ENCODE data around the gene PLEKHH2.
"Not testable (repeated sequence)": the region's sequence is repeated elsewhere in the genome, so short reads cannot be mapped to it uniquely, and the experiment has no call there.

Gene PLEKHH2

DNA sequence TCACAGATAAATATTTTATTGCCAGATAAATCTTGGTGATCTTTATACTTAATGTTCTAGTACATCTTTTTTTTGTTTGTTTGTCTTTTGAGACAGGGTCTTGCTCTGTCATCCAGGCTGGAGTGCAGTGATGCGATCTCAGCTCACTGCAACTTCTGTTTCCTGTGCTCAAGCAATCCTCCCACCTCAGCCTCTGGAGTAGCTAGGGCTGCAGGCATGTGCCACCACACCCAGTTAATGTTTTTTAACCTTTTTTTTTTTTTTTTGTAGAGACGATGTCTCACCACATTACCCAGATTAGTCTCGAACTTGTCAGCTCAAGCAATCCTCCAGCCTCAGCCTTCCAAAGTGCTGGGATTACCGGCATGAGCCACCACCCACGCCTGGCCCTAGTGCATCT lies 48.3 kb downstream of the PLEKHH2 start:
- Histone ChIP-seq H3K4me1 (ENCODE audit: control insufficient read depth in 2 of 2, insufficient read depth in 2 of 2, low read length in 2 of 2) (no peaks in the 10 kb centered on the region), H3K9me3 (ENCODE audit: control insufficient read depth in 2 of 2, low read length in 2 of 2) (no peaks in the 10 kb centered on the region), H3K9ac (ENCODE audit: low read depth in 1 of 2, low read length in 2 of 2) (no peak overlapping the region), H3K36me3 (ENCODE audit: control insufficient read depth in 2 of 2, insufficient read depth in 2 of 2, low read length in 2 of 2) (no peaks in the 10 kb centered on the region), H3K4me3 (ENCODE audit: low read length in 2 of 2) (no peak overlapping the region), H3K27me3 (ENCODE audit: control insufficient read depth in 2 of 2, insufficient read depth in 2 of 2, low read length in 2 of 2) (no peaks in the 10 kb centered on the region), H3K27ac (ENCODE audit: low read depth in 2 of 2, low read length in 2 of 2) (no peak overlapping the region)

DNA sequence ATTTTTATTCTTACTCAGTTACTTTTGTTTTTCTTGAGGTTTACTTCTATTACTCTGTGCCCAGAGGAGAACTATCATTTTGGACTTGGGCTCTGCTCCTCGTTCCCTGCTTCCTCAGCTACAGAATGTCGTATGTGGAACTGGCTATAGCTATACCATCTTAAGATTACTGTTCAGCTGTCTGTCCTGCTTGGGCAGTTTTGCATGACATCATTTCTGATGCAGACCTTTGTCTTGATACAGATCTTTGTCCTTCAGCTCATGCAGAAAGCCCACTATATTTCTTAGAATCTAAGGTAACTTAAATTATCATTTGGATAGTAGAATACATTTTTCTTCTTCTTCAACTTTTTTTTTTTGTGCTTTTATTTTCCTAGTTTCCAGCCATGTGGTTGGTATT lies 52.9 kb downstream of the PLEKHH2 start:
- H3K27ac ChIP-seq (ENCODE audit: low read depth in 2 of 2, low read length in 2 of 2): no peak overlapping the region
- no peaks in the 10 kb centered on the region for H3K36me3 ChIP-seq (ENCODE audit: control insufficient read depth in 2 of 2, insufficient read depth in 2 of 2, low read length in 2 of 2)
- no peak overlapping the region for H3K4me3 ChIP-seq (ENCODE audit: low read length in 2 of 2)
- no peaks in the 10 kb centered on the region for H3K9me3 ChIP-seq (ENCODE audit: control insufficient read depth in 2 of 2, low read length in 2 of 2)
- no peak overlapping the region for H3K9ac ChIP-seq (ENCODE audit: low read depth in 1 of 2, low read length in 2 of 2)
- H3K4me1 ChIP-seq (ENCODE audit: control insufficient read depth in 2 of 2, insufficient read depth in 2 of 2, low read length in 2 of 2): no peaks in the 10 kb centered on the region
- no peaks in the 10 kb centered on the region for H3K27me3 ChIP-seq (ENCODE audit: control insufficient read depth in 2 of 2, insufficient read depth in 2 of 2, low read length in 2 of 2)

DNA sequence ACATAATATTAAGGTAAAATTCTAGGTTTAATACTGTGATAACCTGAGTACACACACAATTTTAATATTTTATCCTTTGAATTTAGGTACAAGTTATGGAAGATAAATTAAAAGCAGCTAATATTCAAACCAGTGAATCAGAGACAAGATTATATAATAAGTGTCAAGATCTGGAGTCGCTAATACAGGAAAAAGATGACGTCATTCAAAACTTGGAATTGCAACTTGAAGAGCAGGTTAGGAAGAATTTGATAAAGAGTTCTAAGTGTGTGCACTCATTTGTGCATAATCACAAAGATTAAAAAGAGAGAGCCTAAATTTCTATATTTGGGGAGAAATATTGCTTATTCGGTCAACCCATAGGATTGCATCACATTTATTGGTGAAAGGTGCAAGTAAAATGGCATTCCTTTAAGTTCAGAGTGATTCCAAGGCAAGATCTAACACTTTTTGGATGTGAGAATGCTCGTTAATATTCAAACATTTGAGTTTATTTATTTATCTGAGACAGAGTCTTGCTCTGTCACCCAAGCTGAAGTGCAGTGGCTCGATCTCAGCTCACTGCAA lies 55.5 kb downstream of the PLEKHH2 start:
- Histone ChIP-seq H3K36me3 (ENCODE audit: control insufficient read depth in 2 of 2, insufficient read depth in 2 of 2, low read length in 2 of 2) (no peaks in the 10 kb centered on the region), H3K9ac (ENCODE audit: low read depth in 1 of 2, low read length in 2 of 2) (no peak overlapping the region), H3K4me1 (ENCODE audit: control insufficient read depth in 2 of 2, insufficient read depth in 2 of 2, low read length in 2 of 2) (no peaks in the 10 kb centered on the region), H3K27ac (ENCODE audit: low read depth in 2 of 2, low read length in 2 of 2) (no peak overlapping the region), H3K27me3 (ENCODE audit: control insufficient read depth in 2 of 2, insufficient read depth in 2 of 2, low read length in 2 of 2) (no peaks in the 10 kb centered on the region), H3K9me3 (ENCODE audit: control insufficient read depth in 2 of 2, low read length in 2 of 2) (no peaks in the 10 kb centered on the region), H3K4me3 (ENCODE audit: low read length in 2 of 2) (no peak overlapping the region)

DNA sequence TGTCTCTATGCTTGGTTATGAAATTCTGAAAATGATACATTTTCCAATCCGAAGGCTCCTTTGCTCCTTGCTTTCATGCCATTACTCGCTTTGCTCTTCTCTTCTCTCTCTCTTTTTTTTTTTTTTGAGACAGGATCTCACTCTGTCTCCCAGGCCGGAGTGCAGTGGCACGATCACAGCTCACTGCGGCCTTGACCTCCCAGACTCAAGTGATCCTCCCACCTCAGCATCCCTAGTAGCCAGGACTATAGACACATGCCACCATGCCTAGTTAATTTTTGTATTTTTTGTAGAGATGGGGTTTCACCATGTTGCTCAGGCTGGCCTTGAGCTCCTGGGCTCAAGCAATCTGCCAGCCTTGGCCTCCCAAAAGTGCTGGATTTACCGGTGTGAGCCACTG lies 61.1 kb downstream of the PLEKHH2 start:
- H3K9ac ChIP-seq (ENCODE audit: low read depth in 1 of 2, low read length in 2 of 2); H3K27ac ChIP-seq (ENCODE audit: low read depth in 2 of 2, low read length in 2 of 2); H3K9me3 ChIP-seq (ENCODE audit: control insufficient read depth in 2 of 2, low read length in 2 of 2); H3K36me3 ChIP-seq (ENCODE audit: control insufficient read depth in 2 of 2, insufficient read depth in 2 of 2, low read length in 2 of 2); H3K4me3 ChIP-seq (ENCODE audit: low read length in 2 of 2); H3K27me3 ChIP-seq (ENCODE audit: control insufficient read depth in 2 of 2, insufficient read depth in 2 of 2, low read length in 2 of 2); H3K4me1 ChIP-seq (ENCODE audit: control insufficient read depth in 2 of 2, insufficient read depth in 2 of 2, low read length in 2 of 2): not testable (repeated sequence)

DNA sequence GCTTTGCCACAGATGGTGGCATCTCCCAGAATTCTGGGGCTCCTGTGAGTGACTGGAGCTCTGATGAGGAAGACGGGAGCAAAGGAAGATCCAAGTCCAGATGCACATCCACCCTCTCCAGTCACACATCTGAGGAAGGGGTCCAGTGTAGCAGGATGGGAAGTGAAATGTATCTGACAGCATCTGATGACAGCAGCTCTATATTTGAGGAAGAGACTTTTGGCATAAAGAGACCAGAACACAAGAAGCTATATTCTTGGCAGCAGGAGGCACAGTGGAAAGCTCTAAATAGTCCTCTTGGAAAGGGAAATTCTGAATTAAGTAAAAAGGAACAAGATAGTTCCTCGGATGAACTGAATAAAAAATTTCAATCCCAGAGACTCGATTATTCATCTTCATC lies 62.7 kb downstream of the PLEKHH2 start:
- Histone ChIP-seq H3K4me1 (ENCODE audit: control insufficient read depth in 2 of 2, insufficient read depth in 2 of 2, low read length in 2 of 2) (no peaks in the 10 kb centered on the region), H3K9me3 (ENCODE audit: control insufficient read depth in 2 of 2, low read length in 2 of 2) (no peaks in the 10 kb centered on the region), H3K36me3 (ENCODE audit: control insufficient read depth in 2 of 2, insufficient read depth in 2 of 2, low read length in 2 of 2) (no peaks in the 10 kb centered on the region), H3K9ac (ENCODE audit: low read depth in 1 of 2, low read length in 2 of 2) (no peak overlapping the region), H3K4me3 (ENCODE audit: low read length in 2 of 2) (no peak overlapping the region), H3K27me3 (ENCODE audit: control insufficient read depth in 2 of 2, insufficient read depth in 2 of 2, low read length in 2 of 2) (no peaks in the 10 kb centered on the region), H3K27ac (ENCODE audit: low read depth in 2 of 2, low read length in 2 of 2) (no peak overlapping the region)

DNA sequence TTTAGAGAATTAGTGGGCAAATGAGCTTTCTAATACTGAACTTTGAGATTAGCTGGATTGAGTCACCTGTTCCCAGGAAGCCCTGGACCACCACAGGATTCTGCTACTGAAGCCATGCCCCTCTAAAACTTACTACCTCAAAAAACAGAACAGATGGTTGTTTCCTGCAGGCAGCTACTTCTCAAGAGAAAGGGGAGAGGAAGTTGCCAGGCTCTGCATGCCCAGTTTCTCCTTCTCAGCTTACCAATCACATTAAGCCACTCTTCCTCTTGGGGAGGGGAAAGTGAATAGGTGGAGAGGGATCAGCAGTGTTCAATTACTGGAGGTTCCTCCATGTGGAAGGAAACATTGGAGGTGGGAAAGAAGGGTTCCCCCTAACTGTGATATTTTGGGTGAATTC lies 64.1 kb downstream of the PLEKHH2 start:
- Histone ChIP-seq H3K9me3 (ENCODE audit: control insufficient read depth in 2 of 2, low read length in 2 of 2) (no peaks in the 10 kb centered on the region), H3K4me1 (ENCODE audit: control insufficient read depth in 2 of 2, insufficient read depth in 2 of 2, low read length in 2 of 2) (no peaks in the 10 kb centered on the region), H3K27me3 (ENCODE audit: control insufficient read depth in 2 of 2, insufficient read depth in 2 of 2, low read length in 2 of 2) (no peaks in the 10 kb centered on the region), H3K36me3 (ENCODE audit: control insufficient read depth in 2 of 2, insufficient read depth in 2 of 2, low read length in 2 of 2) (no peaks in the 10 kb centered on the region), H3K4me3 (ENCODE audit: low read length in 2 of 2) (no peak overlapping the region), H3K9ac (ENCODE audit: low read depth in 1 of 2, low read length in 2 of 2) (no peak overlapping the region), H3K27ac (ENCODE audit: low read depth in 2 of 2, low read length in 2 of 2) (no peak overlapping the region)

DNA sequence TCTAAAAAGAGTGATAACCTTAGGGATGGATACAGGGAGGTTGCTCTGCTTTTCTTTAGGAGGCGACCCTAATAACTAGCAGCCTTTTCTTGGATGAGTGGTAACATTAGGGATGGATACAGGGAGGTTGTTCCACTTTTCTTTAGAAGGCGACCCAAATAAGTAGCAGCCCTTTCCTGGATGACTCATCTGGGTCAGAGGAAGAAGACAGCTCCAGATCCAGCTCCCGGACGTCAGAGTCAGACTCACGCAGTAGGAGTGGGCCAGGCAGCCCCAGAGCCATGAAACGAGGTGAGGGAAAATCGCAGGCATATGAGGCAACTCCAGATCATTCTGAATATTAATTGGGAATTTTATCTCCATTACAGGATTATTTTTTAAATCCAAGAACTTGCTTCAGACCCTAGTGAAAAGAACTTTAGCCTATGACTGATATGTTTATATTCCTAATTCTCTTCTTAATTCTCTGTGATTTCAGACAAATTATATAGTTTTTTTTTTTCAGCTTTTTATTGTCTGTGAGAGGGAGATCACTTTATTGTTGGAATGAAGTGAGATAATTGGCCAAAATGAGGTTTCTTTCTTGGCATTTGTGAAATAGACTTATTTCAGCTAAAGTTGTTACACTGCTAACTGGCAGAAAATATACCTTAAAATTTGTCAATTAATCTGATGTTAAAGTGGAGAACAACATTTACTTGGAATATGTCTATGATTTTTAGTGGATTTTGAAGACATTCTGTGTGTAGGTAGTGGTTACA lies 70.4 kb downstream of the PLEKHH2 start:
- no peaks in the 10 kb centered on the region for H3K36me3 ChIP-seq (ENCODE audit: control insufficient read depth in 2 of 2, insufficient read depth in 2 of 2, low read length in 2 of 2)
- H3K9ac ChIP-seq (ENCODE audit: low read depth in 1 of 2, low read length in 2 of 2): no peak overlapping the region
- no peak overlapping the region for H3K4me3 ChIP-seq (ENCODE audit: low read length in 2 of 2)
- H3K27me3 ChIP-seq (ENCODE audit: control insufficient read depth in 2 of 2, insufficient read depth in 2 of 2, low read length in 2 of 2): no peaks in the 10 kb centered on the region
- no peaks in the 10 kb centered on the region for H3K4me1 ChIP-seq (ENCODE audit: control insufficient read depth in 2 of 2, insufficient read depth in 2 of 2, low read length in 2 of 2)
- no peaks in the 10 kb centered on the region for H3K9me3 ChIP-seq (ENCODE audit: control insufficient read depth in 2 of 2, low read length in 2 of 2)
- H3K27ac ChIP-seq (ENCODE audit: low read depth in 2 of 2, low read length in 2 of 2): no peak overlapping the region

DNA sequence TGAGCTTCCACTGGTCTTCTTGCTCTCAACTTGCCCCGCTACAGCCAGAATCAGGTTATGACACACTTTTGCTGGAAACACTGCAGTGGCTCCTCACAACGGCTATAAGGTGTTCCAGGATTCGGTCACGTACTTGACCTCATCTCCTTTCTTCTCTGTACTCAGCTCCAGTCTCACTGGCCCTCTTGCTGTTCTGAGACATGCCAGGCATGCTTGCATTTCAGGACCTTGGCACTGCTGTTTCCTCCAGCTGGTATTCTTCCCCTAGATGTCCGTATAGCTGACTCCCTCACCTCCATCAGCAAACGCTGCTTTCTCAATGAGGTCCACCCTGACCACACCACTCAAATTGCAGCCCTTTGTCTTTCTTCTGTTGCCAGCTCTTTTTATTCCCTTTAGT lies 71.1 kb downstream of the PLEKHH2 start:
- no peaks in the 10 kb centered on the region for H3K4me1 ChIP-seq (ENCODE audit: control insufficient read depth in 2 of 2, insufficient read depth in 2 of 2, low read length in 2 of 2)
- H3K4me3 ChIP-seq (ENCODE audit: low read length in 2 of 2): no peak overlapping the region
- H3K9ac ChIP-seq (ENCODE audit: low read depth in 1 of 2, low read length in 2 of 2): no peak overlapping the region
- no peaks in the 10 kb centered on the region for H3K36me3 ChIP-seq (ENCODE audit: control insufficient read depth in 2 of 2, insufficient read depth in 2 of 2, low read length in 2 of 2)
- H3K9me3 ChIP-seq (ENCODE audit: control insufficient read depth in 2 of 2, low read length in 2 of 2): no peaks in the 10 kb centered on the region
- no peaks in the 10 kb centered on the region for H3K27me3 ChIP-seq (ENCODE audit: control insufficient read depth in 2 of 2, insufficient read depth in 2 of 2, low read length in 2 of 2)
- no peak overlapping the region for H3K27ac ChIP-seq (ENCODE audit: low read depth in 2 of 2, low read length in 2 of 2)

DNA sequence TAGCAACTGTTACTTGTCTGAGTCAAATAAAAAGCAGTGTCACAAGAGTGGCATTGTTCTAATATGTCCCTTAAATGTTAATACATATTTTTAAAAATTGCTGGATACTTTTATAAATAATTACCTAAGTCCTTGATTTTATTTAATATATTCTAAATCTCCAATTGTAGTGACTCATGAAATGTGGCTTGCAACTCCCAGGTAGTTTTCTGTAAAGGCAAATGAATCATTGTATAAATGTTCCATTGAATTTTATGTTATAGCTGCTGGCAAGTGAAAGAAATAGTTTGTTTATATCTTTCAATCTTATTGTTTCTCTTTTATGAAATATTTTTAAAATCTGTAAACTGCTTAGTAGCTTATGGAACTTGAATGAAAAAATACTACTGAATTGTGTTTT lies 71.8 kb downstream of the PLEKHH2 start:
- no peaks in the 10 kb centered on the region for H3K4me1 ChIP-seq (ENCODE audit: control insufficient read depth in 2 of 2, insufficient read depth in 2 of 2, low read length in 2 of 2)
- H3K9me3 ChIP-seq (ENCODE audit: control insufficient read depth in 2 of 2, low read length in 2 of 2): no peaks in the 10 kb centered on the region
- H3K36me3 ChIP-seq (ENCODE audit: control insufficient read depth in 2 of 2, insufficient read depth in 2 of 2, low read length in 2 of 2): no peaks in the 10 kb centered on the region
- no peak overlapping the region for H3K9ac ChIP-seq (ENCODE audit: low read depth in 1 of 2, low read length in 2 of 2)
- no peaks in the 10 kb centered on the region for H3K27me3 ChIP-seq (ENCODE audit: control insufficient read depth in 2 of 2, insufficient read depth in 2 of 2, low read length in 2 of 2)
- no peak overlapping the region for H3K4me3 ChIP-seq (ENCODE audit: low read length in 2 of 2)
- H3K27ac ChIP-seq (ENCODE audit: low read depth in 2 of 2, low read length in 2 of 2): no peak overlapping the region

DNA sequence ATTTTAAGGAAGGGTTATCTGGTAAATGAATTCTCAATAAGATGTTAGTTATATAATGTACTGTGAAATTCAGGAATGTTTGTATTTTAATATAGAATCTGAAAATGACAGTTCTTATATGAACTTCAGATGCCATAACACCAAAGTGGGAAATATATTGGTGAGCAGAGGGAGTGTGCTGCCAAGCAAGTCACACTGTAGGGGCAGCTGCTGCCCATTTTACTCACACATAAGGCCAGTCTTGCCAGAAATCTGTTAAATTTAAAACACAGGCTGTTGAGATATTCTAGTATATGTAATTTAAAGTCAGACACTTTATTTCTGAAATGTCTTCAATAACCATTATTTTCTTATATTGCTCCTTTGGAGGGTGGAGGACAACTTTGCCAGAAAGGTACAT lies 73.8 kb downstream of the PLEKHH2 start:
- no peak overlapping the region for H3K4me3 ChIP-seq (ENCODE audit: low read length in 2 of 2)
- H3K36me3 ChIP-seq (ENCODE audit: control insufficient read depth in 2 of 2, insufficient read depth in 2 of 2, low read length in 2 of 2): no peaks in the 10 kb centered on the region
- H3K27me3 ChIP-seq (ENCODE audit: control insufficient read depth in 2 of 2, insufficient read depth in 2 of 2, low read length in 2 of 2): no peaks in the 10 kb centered on the region
- no peak overlapping the region for H3K27ac ChIP-seq (ENCODE audit: low read depth in 2 of 2, low read length in 2 of 2)
- no peak overlapping the region for H3K9ac ChIP-seq (ENCODE audit: low read depth in 1 of 2, low read length in 2 of 2)
- H3K9me3 ChIP-seq (ENCODE audit: control insufficient read depth in 2 of 2, low read length in 2 of 2): no peaks in the 10 kb centered on the region
- no peaks in the 10 kb centered on the region for H3K4me1 ChIP-seq (ENCODE audit: control insufficient read depth in 2 of 2, insufficient read depth in 2 of 2, low read length in 2 of 2)
